Vagina (tissue), 2 donors: Measurements from ENCODE around the gene CDH13. TPM values are rescaled to one million over a fixed set of nuclear protein-coding genes. Genes with fewer than 3 reads are reported as not detected.

Experiments
- DNase-seq, 2 donors: peaks; one replicate each; pipeline ENCODE4 v3.0.0-alpha.2; 2017; ENCODE audit errors: extremely low spot score in 2 of 2
- H3K27ac ChIP-seq: fragments of 200-600 bp; sonication (generic); one replicate; pipeline ENCODE4 v1.5.1; 2019
- H3K27me3 ChIP-seq: fragments of 200-600 bp; sonication (generic); one replicate; pipeline ENCODE4 v1.5.1; 2019
- H3K36me3 ChIP-seq, 2 donors: fragments of 200-600 bp; sonication (generic); one replicate each; pipeline ENCODE4 v1.5.1; 2017 to 2019
- H3K4me1 ChIP-seq: fragments of 200-600 bp; sonication (generic); one replicate; pipeline ENCODE4 v1.5.1; 2019
- H3K4me3 ChIP-seq, 2 donors: fragments of 200-600 bp; sonication (generic); 1 replicate in 1 of 2; 2 replicates in 1 of 2; pipeline ENCODE4 v1.5.1; 2016 to 2019
- H3K9me3 ChIP-seq: fragments of 200-600 bp; sonication (generic); one replicate; pipeline ENCODE4 v1.5.1; 2019
- POLR2A ChIP-seq, 2 donors: fragments of 450-650 bp; IDR thresholded peaks; one replicate each; pipeline ENCODE4 v1.6.1; 2017; ENCODE audit warnings: antibody characterized with exemption in 2 of 2, mild to moderate bottlenecking in 2 of 2, moderate library complexity in 2 of 2
- POLR2AphosphoS5 ChIP-seq, 2 donors: sonication (generic); formaldehyde crosslinking; IDR thresholded peaks; one replicate each; pipeline ENCODE4 v1.9.0; 2017; ENCODE audit warnings: antibody characterized with exemption in 2 of 2, mild to moderate bottlenecking in 2 of 2, low read depth in 1 of 2; ENCODE audit not compliant: insufficient read depth in 1 of 2
- intact Hi-C: fragments of 100-400 bp; cut with DNase I; formaldehyde crosslinking; loops from one replicate; pipeline ENCODE4 v1.15.1; 2023
- total RNA-seq: library from RNA; depleted of rRNA; stranded (reverse); fragments of >200 nt; gene quantifications from one replicate; pipeline ENCODE4 v1.2.3, GENCODE V29; 2016
- TF ChIP-seq, protein P1 (sequence below), 3 experiments: fragments of 450-650 bp in 2 of 3; fragments of 200-600 bp in 1 of 3; sonication (generic) in 1 of 3; IDR thresholded peaks; one replicate each; pipeline ENCODE4 v1.5.1; 2017 to 2019; ENCODE audit warnings: antibody characterized with exemption in 3 of 3, mild to moderate bottlenecking in 2 of 3, moderate library complexity in 2 of 3

The CDH13 gene
- total RNA-seq, 1 donor from 2014 or later, result 123 TPM

DNA sequence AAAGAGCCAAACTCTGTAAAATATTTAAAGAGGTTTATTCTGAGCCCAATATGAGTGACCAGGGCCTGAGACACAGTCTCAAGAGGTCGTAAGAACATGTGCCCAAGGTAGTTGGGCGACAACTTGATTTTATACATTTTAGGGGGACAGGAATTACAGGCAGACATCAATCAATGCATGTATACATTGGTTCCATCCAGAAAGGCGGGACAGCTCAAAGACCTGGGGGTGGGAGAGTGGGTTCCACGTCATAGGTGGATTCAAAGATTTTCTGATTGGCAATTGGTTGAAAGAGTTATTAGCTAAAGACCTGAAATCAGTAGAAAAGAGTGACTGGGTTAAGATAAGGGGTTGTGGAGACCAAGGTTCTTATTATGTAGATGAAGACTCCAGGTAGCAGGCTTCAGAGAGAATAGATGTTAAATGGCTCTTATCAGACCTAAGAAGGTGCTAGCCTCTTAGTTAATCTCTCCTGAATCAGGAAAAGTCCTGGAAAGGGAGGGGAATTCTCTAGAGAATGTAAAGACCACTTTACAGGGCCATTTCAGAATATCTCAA lies 1213.4 kb downstream of the CDH13 start:
- H3K27me3 ChIP-seq, result no peaks in the 10 kb centered on the region
- H3K27ac ChIP-seq, result no peak overlapping the region
- no peaks in the 10 kb centered on the region for H3K9me3 ChIP-seq
- no peaks in the 10 kb centered on the region for H3K4me1 ChIP-seq
- H3K36me3 ChIP-seq, result no peaks in the 10 kb centered on the region
- no peak for TF ChIP-seq POLR2A (IDR thresholded peaks at IDR 0.05)
- TF ChIP-seq, protein P1, sequence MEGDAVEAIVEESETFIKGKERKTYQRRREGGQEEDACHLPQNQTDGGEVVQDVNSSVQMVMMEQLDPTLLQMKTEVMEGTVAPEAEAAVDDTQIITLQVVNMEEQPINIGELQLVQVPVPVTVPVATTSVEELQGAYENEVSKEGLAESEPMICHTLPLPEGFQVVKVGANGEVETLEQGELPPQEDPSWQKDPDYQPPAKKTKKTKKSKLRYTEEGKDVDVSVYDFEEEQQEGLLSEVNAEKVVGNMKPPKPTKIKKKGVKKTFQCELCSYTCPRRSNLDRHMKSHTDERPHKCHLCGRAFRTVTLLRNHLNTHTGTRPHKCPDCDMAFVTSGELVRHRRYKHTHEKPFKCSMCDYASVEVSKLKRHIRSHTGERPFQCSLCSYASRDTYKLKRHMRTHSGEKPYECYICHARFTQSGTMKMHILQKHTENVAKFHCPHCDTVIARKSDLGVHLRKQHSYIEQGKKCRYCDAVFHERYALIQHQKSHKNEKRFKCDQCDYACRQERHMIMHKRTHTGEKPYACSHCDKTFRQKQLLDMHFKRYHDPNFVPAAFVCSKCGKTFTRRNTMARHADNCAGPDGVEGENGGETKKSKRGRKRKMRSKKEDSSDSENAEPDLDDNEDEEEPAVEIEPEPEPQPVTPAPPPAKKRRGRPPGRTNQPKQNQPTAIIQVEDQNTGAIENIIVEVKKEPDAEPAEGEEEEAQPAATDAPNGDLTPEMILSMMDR (IDR thresholded peaks at IDR 0.05), result no peak
- TF ChIP-seq POLR2AphosphoS5 (IDR thresholded peaks at IDR 0.05; ENCODE audit: insufficient read depth in 1 of 2, low read depth in 1 of 2), result no peak
- intact Hi-C loops, result no loop called here
- DNase-seq, result no peak
- H3K4me3 ChIP-seq, result no peak overlapping the region

DNA sequence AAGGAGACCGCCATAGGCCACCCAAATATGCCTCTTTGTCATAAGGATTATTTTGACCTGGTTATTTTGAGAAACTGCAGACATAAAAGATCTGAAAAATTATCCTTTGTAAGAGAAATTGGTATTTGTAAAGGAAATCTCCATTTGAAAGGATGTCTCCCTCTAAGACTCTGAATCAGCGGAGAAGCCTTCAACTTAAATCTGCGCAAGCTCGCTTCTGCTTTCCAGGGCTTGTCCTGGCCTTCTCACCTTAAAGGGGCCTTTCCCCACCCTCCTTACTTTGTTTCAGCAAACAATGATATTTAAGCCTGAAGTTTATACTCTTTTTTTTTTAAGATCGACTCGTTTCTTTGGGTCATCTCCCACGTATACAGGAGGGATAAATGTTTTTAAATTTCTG lies 1215.5 kb downstream of the CDH13 start:
- Histone ChIP-seq H3K9me3 (no peaks in the 10 kb centered on the region), H3K27me3 (no peaks in the 10 kb centered on the region), H3K4me1 (no peaks in the 10 kb centered on the region), H3K4me3 (no peak overlapping the region), H3K36me3 (no peaks in the 10 kb centered on the region), H3K27ac (no peak overlapping the region)
- DNase-seq, result no peak
- TF ChIP-seq, protein P1 (IDR thresholded peaks at IDR 0.05), result no peak
- TF ChIP-seq POLR2A (IDR thresholded peaks at IDR 0.05) (no peak), POLR2AphosphoS5 (IDR thresholded peaks at IDR 0.05; ENCODE audit: insufficient read depth in 1 of 2, low read depth in 1 of 2) (no peak)
- intact Hi-C loops, result no loop called here

DNA sequence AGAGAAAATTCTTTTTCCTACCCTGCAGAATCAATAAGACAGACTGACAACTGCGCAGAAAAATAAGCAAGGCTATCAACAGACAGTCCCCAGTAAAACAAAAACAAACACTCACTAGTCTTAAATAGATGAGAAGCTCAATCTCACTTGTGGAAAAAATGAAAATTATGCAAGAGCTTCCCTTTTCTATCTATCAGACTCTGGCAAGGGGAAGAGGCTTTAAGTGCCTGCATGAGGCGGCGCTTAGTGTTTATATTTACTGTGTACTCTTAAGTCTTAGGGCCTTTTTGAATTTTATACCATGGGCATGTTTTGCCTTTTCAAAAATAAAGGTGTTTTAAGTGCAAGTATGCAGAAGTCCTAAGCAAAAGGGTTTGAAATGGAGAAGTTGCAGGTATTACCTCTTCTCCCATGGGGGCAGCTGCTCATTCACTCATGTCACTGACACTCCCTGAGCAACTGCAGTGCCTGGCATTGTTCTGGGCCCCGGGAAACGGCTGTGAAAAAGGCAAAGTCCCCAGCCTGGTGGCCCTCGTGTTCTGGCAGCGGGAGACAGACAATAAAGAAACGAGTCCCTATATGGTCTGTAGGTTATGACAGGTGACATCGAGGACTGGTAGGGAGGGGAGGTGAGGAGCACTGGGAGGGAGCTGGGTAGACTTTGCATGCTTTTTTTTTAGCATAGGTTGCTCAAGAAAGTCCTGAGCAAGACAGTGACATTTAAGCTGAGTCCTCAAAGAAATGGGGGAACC lies 1216.2 kb downstream of the CDH13 start:
- Histone ChIP-seq H3K4me3 (no peak overlapping the region), H3K27me3 (no peaks in the 10 kb centered on the region), H3K27ac (no peak overlapping the region), H3K36me3 (no peaks in the 10 kb centered on the region), H3K4me1 (no peaks in the 10 kb centered on the region), H3K9me3 (no peaks in the 10 kb centered on the region)
- peak in 1 of 2 donors; percentile 18 for DNase-seq
- TF ChIP-seq POLR2AphosphoS5 (IDR thresholded peaks at IDR 0.05; ENCODE audit: insufficient read depth in 1 of 2, low read depth in 1 of 2), result no peak
- TF ChIP-seq, protein P1 (IDR thresholded peaks at IDR 0.05), result no peak
- no peak for TF ChIP-seq POLR2A (IDR thresholded peaks at IDR 0.05)
- intact Hi-C loops, result no loop called here

DNA sequence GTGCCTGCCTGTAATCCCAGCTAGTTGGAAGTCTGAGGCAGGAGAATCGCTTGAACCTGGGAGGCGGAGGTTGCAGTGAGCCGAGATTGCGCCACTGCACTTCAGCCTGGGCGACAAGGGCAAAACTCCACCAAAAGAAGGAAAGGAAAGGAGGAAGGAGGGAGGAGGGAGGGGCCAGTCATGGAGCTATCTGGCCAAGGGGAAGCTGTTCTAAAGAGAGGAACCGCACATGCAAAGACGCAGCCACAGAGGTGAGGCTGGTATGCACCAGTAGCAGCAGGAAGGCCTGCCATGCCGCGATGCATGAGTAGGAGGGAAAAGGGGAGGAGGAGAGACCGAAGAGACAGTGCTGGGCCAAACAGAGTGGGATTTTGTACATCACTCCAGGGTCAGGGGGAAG lies 1216.9 kb downstream of the CDH13 start:
- Histone ChIP-seq H3K27me3 (no peaks in the 10 kb centered on the region), H3K27ac (no peak overlapping the region), H3K36me3 (no peaks in the 10 kb centered on the region), H3K4me3 (no peak overlapping the region), H3K4me1 (no peaks in the 10 kb centered on the region), H3K9me3 (no peaks in the 10 kb centered on the region)
- TF ChIP-seq, protein P1 (IDR thresholded peaks at IDR 0.05), result no peak
- TF ChIP-seq POLR2AphosphoS5 (IDR thresholded peaks at IDR 0.05; ENCODE audit: insufficient read depth in 1 of 2, low read depth in 1 of 2) (no peak), POLR2A (IDR thresholded peaks at IDR 0.05) (no peak)
- no peak for DNase-seq
- intact Hi-C loops, result no loop called here

DNA sequence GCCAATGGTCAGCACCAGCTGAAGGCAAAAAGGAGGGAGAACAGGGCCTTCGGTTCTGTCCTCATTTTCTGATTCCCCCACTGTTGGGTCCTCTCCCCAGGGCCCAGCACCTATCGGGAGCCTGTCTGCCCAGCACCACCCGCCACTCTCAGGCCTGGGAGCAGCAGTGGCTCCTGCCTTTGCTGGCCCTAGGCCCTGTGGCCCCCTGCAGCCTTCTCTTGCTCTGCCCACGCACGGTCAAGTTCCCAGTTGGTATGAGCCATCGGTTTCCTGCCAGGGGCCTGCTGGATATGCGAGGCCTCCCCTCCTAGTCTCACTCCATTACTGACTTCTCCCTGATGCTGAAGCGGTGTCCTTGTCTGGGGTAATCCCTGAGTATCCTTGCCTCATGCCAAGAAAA lies 1218.5 kb downstream of the CDH13 start:
- peak in 1 of 2 donors; percentile 55 for DNase-seq
- H3K36me3 ChIP-seq, result no peaks in the 10 kb centered on the region
- no peaks in the 10 kb centered on the region for H3K4me1 ChIP-seq
- no peak overlapping the region for H3K27ac ChIP-seq
- TF ChIP-seq, protein P1 (IDR thresholded peaks at IDR 0.05), result no peak
- TF ChIP-seq POLR2AphosphoS5 (IDR thresholded peaks at IDR 0.05; ENCODE audit: insufficient read depth in 1 of 2, low read depth in 1 of 2) (no peak), POLR2A (IDR thresholded peaks at IDR 0.05) (no peak)
- H3K4me3 ChIP-seq, result no peak overlapping the region
- no peaks in the 10 kb centered on the region for H3K9me3 ChIP-seq
- no peaks in the 10 kb centered on the region for H3K27me3 ChIP-seq
- intact Hi-C loops, result no loop called here
